Common myeloid progenitor, CD34-positive (primary cell): ENCODE measurements around the gene COG7.
"Not testable (repeated sequence)": the region's sequence is repeated elsewhere in the genome, so short reads cannot be mapped to it uniquely, and the experiment has no call there.

Source experiments
- CTCF ChIA-PET: fragments of 350-600 bp; sonication (Branson Sonifier 250); formaldehyde crosslinking; loops from one replicate; lab custom pipeline; 2021; ENCODE audit warnings: antibody characterized with exemption; lab: Charles Lee
- POLR2A ChIA-PET: fragments of 350-600 bp; sonication (Branson Sonifier 250); formaldehyde crosslinking; loops from one replicate; lab custom pipeline; 2021; ENCODE audit warnings: antibody characterized with exemption; lab: Charles Lee
- DNase-seq, 3 donors: peaks; one replicate each; pipeline versions ENCODE4 v3.0.0 to v3.0.0-alpha.2; 2013
- H3K27ac ChIP-seq, 2 experiments: 1 replicate in 1 of 2; 2 replicates in 1 of 2; pipeline ENCODE4 v1.7.0; 2013; ENCODE audit warnings: inconsistent platforms in 2 of 2, low read length in 2 of 2, mild to moderate bottlenecking in 2 of 2, low read depth in 1 of 2, moderate library complexity in 1 of 2; ENCODE audit not compliant: severe bottlenecking in 2 of 2, insufficient read depth in 1 of 2, poor library complexity in 1 of 2
- H3K27me3 ChIP-seq, 5 experiments: replicated peaks in 2 of 5; 1 replicate in 3 of 5; 2 replicates in 2 of 5; pipeline versions ENCODE4 v1.6.1 to v1.7.0; 2013; ENCODE audit warnings: low read length in 4 of 5, mild to moderate bottlenecking in 2 of 5, moderate library complexity in 2 of 5, inconsistent platforms in 1 of 5; ENCODE audit not compliant: insufficient read depth in 5 of 5, control insufficient read depth in 4 of 5
- H3K36me3 ChIP-seq, 4 experiments: 1 replicate in 2 of 4; 2 replicates in 2 of 4; pipeline versions ENCODE4 v1.6.1 to v1.7.0; 2013; ENCODE audit warnings: low read length in 3 of 4, control low read depth in 1 of 4, mild to moderate bottlenecking in 1 of 4; ENCODE audit not compliant: control insufficient read depth in 4 of 4, insufficient read depth in 4 of 4
- H3K4me1 ChIP-seq, 4 experiments: 1 replicate in 3 of 4; 2 replicates in 1 of 4; pipeline versions ENCODE4 v1.6.1 to v1.7.1; 2013; ENCODE audit warnings: low read length in 3 of 4, mild to moderate bottlenecking in 3 of 4, control low read depth in 1 of 4, inconsistent platforms in 1 of 4, moderate library complexity in 1 of 4; ENCODE audit not compliant: control insufficient read depth in 4 of 4, insufficient read depth in 4 of 4; ENCODE audit errors: control extremely low read depth in 1 of 4
- H3K4me3 ChIP-seq, 7 experiments: 1 replicate in 4 of 7; 2 replicates in 3 of 7; pipeline versions ENCODE4 v1.5.1 to v1.7.0; 2013; ENCODE audit warnings: mild to moderate bottlenecking in 7 of 7, low read length in 6 of 7, moderate library complexity in 6 of 7, inconsistent platforms in 2 of 7, low read depth in 2 of 7, control low read depth in 1 of 7; ENCODE audit not compliant: insufficient read depth in 4 of 7, control insufficient read depth in 1 of 7; ENCODE audit errors: extremely low read depth in 1 of 7
- H3K9me3 ChIP-seq, 5 experiments: 1 replicate in 4 of 5; 2 replicates in 1 of 5; pipeline versions ENCODE4 v1.6.1 to v1.7.1; 2013; ENCODE audit warnings: low read length in 4 of 5, mild to moderate bottlenecking in 2 of 5, inconsistent platforms in 1 of 5, low read depth in 1 of 5, moderate library complexity in 1 of 5; ENCODE audit not compliant: control insufficient read depth in 4 of 5, insufficient read depth in 2 of 5; ENCODE audit errors: control extremely low read depth in 1 of 5
- WGBS: methylation state at CpG from one replicate; pipeline ENCODE4 v1.1.5; 2013; ENCODE audit not compliant: insufficient coverage; 5-methylcytosine and 5-hydroxymethylcytosine counted together

Gene COG7

DNA sequence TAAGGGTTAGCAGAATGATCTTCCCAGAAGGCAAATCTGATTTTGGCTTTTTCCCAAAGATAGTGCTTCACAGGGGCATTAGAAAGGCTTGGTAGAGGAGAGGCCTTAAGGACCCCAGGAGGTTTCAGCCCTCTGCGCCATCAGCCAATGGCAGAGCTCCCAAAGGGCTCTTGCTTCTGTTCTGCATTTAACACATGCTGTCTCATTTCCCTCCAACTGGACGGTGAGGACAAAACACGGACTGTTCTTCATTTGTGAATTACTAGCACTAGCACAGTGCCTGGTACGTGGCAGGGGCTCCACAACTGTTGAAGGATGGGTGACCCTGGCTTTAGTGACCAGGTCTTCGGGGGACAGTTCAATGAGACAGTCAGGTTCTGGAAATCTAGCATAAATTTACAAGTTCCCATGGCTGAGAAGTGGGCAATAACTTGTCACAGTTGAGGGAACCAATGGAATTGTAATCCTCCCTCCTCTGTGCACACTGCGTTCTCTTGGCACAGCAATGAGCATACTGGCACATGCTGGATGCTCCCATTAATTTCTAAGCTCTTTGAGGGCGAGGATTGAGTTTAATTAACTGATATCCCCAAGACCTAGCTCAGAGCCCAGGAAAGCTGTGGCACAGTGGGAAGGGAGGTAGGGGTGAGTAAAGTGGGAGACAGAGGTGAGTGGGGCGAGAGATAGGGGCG is 45.4 kb downstream of the COG7 start:
- WGBS: 98% methylated on average over 6 of the region's 9 CpGs

DNA sequence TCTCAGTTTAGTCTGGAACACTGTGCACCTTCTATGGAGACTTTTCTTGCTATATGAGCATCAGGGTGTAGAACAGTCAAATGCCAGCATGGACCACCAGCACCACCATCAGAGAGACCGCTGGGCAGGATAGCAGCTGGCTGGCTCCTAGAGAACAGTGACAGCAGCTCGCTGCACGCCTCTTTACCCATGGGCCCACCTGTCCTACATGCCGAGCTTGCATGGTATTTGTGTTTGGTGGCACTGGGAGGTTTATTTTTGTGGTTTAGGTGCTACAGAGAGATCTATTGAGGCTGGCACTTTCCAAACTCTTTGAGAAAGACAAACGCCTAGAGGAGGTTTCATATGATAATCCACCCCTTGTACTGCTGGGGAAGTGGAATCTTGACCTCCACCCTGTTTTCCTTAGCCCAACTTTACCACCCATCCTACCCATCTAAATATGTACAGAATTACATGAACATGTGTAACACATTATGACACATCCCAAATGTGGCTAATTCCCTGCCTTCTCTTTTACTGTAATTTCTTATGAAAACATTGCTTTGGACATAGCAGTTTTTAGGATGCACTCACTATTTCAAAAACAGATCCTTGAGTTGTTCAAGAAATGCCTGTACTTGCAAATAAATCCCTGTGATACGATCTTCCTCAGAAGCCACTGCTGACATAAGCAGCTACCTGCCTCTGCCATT is 46.3 kb downstream of the COG7 start:
- 100% methylated on average over 5 of the region's 6 CpGs for WGBS
- no peak overlapping the region for H3K4me3 ChIP-seq
- peaks cover 13 to 81% (median 50%) of the 10 kb centered on the region in 4 experiments for H3K36me3 ChIP-seq
- no peak overlapping the region for H3K27ac ChIP-seq
- DNase-seq: no peak
- no peaks in the 10 kb centered on the region for H3K4me1 ChIP-seq
- POLR2A ChIA-PET: no interaction called here
- CTCF ChIA-PET: no interaction called here
- H3K9me3 ChIP-seq: no peaks in the 10 kb centered on the region
- no peaks in the 10 kb centered on the region for H3K27me3 ChIP-seq

More for the DNA sequence above, 45.4 kb downstream of the COG7 start:
- Histone ChIP-seq H3K27ac (no peak overlapping the region), H3K4me1 (no peaks in the 10 kb centered on the region), H3K36me3 (peaks cover 15 to 80% (median 48%) of the 10 kb centered on the region in 4 experiments), H3K4me3 (no peak overlapping the region), H3K9me3 (no peaks in the 10 kb centered on the region), H3K27me3 (no peaks in the 10 kb centered on the region)
- ChIA-PET CTCF (no interaction called here), POLR2A (no interaction called here)
- DNase-seq: no peak

DNA sequence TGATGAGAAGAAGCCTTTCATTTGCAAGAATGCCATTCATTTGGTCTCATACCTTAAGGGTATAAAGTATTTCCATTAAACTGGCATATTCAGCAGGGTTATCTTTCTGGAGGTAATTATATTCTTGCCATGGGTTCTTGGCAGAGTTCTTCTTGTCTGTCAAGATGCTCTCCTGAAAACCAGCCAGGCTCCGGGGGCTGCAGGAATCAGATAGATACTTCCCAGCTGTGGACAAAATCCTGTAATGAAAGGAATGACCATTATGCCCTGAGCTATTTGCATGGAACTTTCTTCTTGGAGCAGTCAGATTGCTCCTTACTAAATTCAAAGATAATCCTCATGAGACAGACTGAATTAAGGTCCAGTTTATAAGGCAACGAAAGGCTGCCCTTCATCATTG is 47.0 kb downstream of the COG7 start:
- Histone ChIP-seq H3K9me3 (no peaks in the 10 kb centered on the region), H3K27ac (no peak overlapping the region), H3K4me3 (no peak overlapping the region), H3K4me1 (no peaks in the 10 kb centered on the region), H3K27me3 (no peaks in the 10 kb centered on the region), H3K36me3 (peaks cover 16 to 80% (median 53%) of the 10 kb centered on the region in 4 experiments)
- WGBS: 100% methylated on average over 2 of the region's 2 CpGs
- CTCF ChIA-PET: no interaction called here
- POLR2A ChIA-PET: no interaction called here
- DNase-seq: no peak

DNA sequence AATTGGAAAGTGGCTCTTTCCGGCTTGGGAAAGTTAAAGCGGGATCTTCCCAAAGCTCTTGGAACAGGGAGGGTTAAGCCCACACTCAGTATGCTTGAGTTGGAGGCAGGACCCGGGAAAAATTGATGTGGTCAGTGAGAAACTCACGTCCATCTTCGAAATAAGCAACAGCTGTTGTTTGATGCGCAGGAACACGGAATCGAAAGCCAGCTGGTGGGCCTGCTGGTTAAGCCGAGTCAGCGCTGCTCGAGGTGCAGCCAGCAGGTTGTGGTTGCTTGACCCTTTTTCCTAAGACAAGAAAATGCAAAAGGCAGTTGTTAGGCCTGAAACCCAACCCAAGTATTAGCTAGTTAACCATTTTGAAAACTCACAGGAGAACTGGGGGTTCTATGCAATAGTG is 49.4 kb downstream of the COG7 start:
- Histone ChIP-seq H3K4me1 (no peaks in the 10 kb centered on the region), H3K9me3 (no peaks in the 10 kb centered on the region), H3K27me3 (no peaks in the 10 kb centered on the region), H3K36me3 (peaks cover 16 to 80% (median 59%) of the 10 kb centered on the region in 4 experiments), H3K4me3 (no peak overlapping the region), H3K27ac (no peak overlapping the region)
- CTCF ChIA-PET: no interaction called here
- DNase-seq: no peak
- WGBS: 92% methylated on average over 11 of the region's 11 CpGs
- POLR2A ChIA-PET: no interaction called here

DNA sequence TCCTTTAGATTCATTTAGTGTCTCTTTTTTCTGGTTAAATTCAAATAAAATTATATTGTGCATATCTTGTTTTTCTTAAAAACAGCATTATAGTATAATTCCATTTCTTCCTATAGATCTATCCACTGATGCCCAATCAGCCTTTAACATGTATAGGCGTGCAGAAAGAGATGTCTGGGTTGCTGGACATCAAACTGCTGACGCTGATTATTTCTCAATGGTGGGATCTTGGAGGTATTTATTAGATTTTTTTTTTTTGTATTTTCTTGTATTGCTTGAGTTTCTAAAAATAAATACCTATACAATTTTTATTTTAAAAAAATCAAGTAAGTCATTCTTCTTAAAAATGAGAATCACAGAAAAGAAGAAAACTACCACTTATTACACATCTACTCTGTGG is 50.9 kb downstream of the COG7 start:
- Histone ChIP-seq H3K27ac (no peak overlapping the region), H3K27me3 (no peaks in the 10 kb centered on the region), H3K4me3 (no peak overlapping the region), H3K4me1 (no peaks in the 10 kb centered on the region), H3K36me3 (peaks cover 16 to 86% (median 63%) of the 10 kb centered on the region in 4 experiments), H3K9me3 (no peaks in the 10 kb centered on the region)
- ChIA-PET POLR2A (no interaction called here), CTCF (no interaction called here)
- no CpG with 5 or more reads among the region's 2 CpGs for whole genome bisulfite sequencing
- no peak for DNase-seq

DNA sequence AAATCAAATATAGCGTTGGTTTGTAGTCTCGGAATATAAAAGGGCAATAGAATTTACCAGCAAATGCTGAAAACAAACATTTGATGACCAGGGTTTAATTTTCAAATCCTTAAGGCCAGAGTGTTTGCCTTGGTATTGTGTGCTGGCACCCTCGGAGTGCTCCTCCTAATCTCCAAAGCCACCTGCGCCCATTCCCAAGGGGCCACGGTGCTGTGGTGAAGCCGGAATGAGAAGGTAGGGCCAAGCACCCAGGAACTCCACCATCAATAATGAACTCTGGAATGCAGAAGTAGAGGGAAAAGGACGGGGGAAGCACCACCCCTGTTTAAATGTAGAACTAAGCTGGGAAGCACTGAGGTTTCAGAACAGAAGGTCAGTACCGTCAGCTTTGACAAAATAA is 51.9 kb downstream of the COG7 start:
- Histone ChIP-seq H3K27me3 (no peaks in the 10 kb centered on the region), H3K27ac (no peak overlapping the region), H3K9me3 (no peaks in the 10 kb centered on the region), H3K4me1 (no peaks in the 10 kb centered on the region), H3K36me3 (peaks cover 16 to 83% (median 62%) of the 10 kb centered on the region in 4 experiments), H3K4me3 (no peak overlapping the region)
- WGBS: 90% methylated on average over 2 of the region's 8 CpGs
- CTCF ChIA-PET: no interaction called here
- POLR2A ChIA-PET: no interaction called here
- DNase-seq: no peak

DNA sequence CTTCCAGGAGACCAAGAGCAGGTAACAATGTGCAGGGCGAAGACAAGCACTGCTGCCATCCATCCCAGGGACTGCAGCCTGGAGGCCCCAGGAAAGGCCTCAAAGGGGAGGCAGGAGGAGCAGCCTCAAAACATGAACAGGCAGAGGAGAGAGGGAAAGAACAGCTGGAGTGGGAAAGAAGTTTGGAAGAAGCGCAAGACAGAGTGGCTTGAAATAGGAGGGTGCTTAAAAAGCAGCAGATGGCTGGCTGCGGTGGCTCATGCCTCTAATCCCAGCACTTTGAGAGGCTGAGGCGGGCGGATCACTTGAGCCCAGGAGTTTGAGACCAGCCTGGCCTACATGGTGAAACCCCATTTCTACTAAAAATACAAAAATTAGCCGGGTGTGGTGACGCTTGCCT is 52.5 kb downstream of the COG7 start:
- H3K27me3 ChIP-seq, DNase-seq, H3K4me1 ChIP-seq, POLR2A ChIA-PET, H3K9me3 ChIP-seq, H3K4me3 ChIP-seq, H3K27ac ChIP-seq: not testable (repeated sequence)
- H3K36me3 ChIP-seq: peaks cover 14 to 83% (median 60%) of the 10 kb centered on the region in 4 experiments
- CTCF ChIA-PET: interaction anchor here (0.5 kb wide), 1 partner anchor 330 kb away, joined by 3 read pairs; no protein-coding TSS in a partner anchor
- WGBS: 100% methylated on average over 3 of the region's 7 CpGs
